SK-N-SH (cell line): ENCODE data around the gene TULP1.

ENCODE experiments used
- CHD2 ChIP-seq: fragments of 150-350 bp; IDR thresholded peaks from 2 replicates; pipeline ENCODE4 v1.6.1; 2018; ENCODE audit warnings: low read length; ENCODE audit not compliant: partially characterized antibody
- ELF1 ChIP-seq: IDR thresholded peaks from 2 replicates; pipeline ENCODE4 v1.4.0; 2012
- FOXM1 ChIP-seq: IDR thresholded peaks from 2 replicates; pipeline ENCODE4 v1.4.0; 2012; ENCODE audit warnings: low read depth, mild to moderate bottlenecking
- GATA2 ChIP-seq: sonication (generic); formaldehyde crosslinking; IDR thresholded peaks from 2 replicates; pipeline ENCODE4 v1.5.0; 2020; ENCODE audit warnings: mild to moderate bottlenecking, missing genetic modification reagents
- POLR2AphosphoS5 ChIP-seq: IDR thresholded peaks from 2 replicates; pipeline ENCODE4 v1.6.1; 2012; ENCODE audit warnings: low read depth, low read length
- RAD21 ChIP-seq: IDR thresholded peaks from 2 replicates; pipeline ENCODE4 v1.6.1; 2012; ENCODE audit warnings: mild to moderate bottlenecking, low read length
- RCOR1 ChIP-seq: fragments of 150-350 bp; IDR thresholded peaks from 2 replicates; pipeline ENCODE4 v1.6.1; 2017; ENCODE audit warnings: antibody characterized with exemption, low read length
- RFX5 ChIP-seq: IDR thresholded peaks from 2 replicates; pipeline ENCODE4 v1.6.1; 2012; ENCODE audit warnings: mild to moderate bottlenecking, improper control_type of control experiment, low read length
- YY1 ChIP-seq: IDR thresholded peaks from 2 replicates; pipeline ENCODE4 v1.4.0; 2012; ENCODE audit warnings: low read depth, mild to moderate bottlenecking
- TF ChIP-seq, protein P1 (sequence below): fragments of 200-600 bp; sonication (generic); IDR thresholded peaks from 2 replicates; pipeline ENCODE4 v1.6.1; 2017; ENCODE audit warnings: antibody characterized with exemption, mild to moderate bottlenecking, moderate library complexity

DNA sequence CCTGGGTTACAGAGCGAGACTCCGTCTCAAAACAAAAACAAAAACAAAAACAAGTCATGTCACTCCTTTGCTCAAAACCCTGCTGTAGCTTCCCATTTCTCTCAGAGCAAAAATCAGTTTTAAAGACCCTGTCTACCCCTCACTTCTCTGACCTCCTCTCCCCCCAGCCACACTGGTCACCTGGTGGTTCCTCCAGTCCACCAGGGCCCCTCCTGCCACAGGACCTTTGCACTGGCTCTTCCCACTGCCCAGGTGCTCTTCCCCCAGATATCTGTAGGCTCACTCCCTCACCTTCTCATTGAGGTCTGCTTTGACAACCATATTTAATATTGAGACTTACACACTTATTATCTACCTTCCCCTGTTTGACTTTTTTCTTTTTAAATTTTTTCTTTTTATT is 10.9 kb downstream of the TULP1 start:
- TF ChIP-seq ELF1 (no peak), YY1 (no peak), RAD21 (no peak), CHD2 (no peak), POLR2AphosphoS5 (no peak), FOXM1 (no peak), RCOR1 (no peak), RFX5 (no peak), GATA2 (CRISPR knock-in tag) (no peak)
- TF ChIP-seq, protein P1, sequence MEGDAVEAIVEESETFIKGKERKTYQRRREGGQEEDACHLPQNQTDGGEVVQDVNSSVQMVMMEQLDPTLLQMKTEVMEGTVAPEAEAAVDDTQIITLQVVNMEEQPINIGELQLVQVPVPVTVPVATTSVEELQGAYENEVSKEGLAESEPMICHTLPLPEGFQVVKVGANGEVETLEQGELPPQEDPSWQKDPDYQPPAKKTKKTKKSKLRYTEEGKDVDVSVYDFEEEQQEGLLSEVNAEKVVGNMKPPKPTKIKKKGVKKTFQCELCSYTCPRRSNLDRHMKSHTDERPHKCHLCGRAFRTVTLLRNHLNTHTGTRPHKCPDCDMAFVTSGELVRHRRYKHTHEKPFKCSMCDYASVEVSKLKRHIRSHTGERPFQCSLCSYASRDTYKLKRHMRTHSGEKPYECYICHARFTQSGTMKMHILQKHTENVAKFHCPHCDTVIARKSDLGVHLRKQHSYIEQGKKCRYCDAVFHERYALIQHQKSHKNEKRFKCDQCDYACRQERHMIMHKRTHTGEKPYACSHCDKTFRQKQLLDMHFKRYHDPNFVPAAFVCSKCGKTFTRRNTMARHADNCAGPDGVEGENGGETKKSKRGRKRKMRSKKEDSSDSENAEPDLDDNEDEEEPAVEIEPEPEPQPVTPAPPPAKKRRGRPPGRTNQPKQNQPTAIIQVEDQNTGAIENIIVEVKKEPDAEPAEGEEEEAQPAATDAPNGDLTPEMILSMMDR: no peak
